ENCODE data around the gene GATAD2A.

GRCh38 chr19:19502808-19503602 is 97.5 kb downstream of the GATAD2A start:
- TF ChIP-seq CTCF (IDR thresholded peaks at IDR 0.05; ENCODE audit: low read depth, low read length), result no peak
- TF ChIP-seq MAX (IDR thresholded peaks at IDR 0.05; ENCODE audit: low read depth, low read length), result no peak
- no peak for TF ChIP-seq POLR2A (IDR thresholded peaks at IDR 0.05; ENCODE audit: extremely low read depth, insufficient read length)
- TF ChIP-seq MYC (IDR thresholded peaks at IDR 0.05; ENCODE audit: low read depth, low read length), result no peak
